ENCODE results near the gene C15orf39.

DNA sequence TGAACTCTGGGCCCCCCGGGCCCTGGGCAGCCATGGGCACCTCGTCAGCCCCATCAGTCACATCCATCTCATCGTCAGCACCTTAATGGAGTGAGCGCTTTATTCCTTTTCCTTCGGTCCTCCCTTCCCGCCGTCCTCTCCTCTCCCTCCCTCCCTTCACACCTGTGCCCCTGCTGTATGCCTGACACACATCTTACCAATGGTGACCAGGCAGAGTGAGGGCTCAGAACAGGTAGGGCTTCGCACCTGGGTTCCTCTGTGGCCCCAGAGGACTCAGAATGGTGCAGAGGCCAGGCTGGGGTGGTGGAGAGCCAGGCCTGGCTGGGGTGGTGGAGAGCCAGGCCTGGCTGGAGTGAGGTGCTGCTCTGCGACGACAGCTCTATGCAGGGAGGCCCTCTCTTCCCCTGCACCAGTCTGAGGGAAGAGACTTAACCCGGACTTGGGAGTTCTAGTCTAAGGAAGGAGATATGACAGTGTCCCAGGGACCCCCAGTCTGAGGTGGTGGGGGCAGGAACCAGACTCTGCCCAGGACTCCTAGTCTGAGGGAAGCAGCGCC, 11.6 kb downstream of the C15orf39 start:
- TF ChIP-seq RAD21 (conservative IDR thresholded peaks at IDR 0.05) (no peak), EZH2 (IDR thresholded peaks at IDR 0.05; ENCODE audit: borderline replicate concordance, insufficient read depth, low read length, poor library complexity, severe bottlenecking) (no peak), POLR2AphosphoS5 (IDR thresholded peaks at IDR 0.05) (no peak), EP300 (conservative IDR thresholded peaks at IDR 0.05; ENCODE audit: poor library complexity, severe bottlenecking) (no peak), TAF1 (IDR thresholded peaks at IDR 0.05; ENCODE audit: low read depth) (no peak), SMC3 (conservative IDR thresholded peaks at IDR 0.05; ENCODE audit: poor library complexity) (no peak)
- TF ChIP-seq, protein P1, sequence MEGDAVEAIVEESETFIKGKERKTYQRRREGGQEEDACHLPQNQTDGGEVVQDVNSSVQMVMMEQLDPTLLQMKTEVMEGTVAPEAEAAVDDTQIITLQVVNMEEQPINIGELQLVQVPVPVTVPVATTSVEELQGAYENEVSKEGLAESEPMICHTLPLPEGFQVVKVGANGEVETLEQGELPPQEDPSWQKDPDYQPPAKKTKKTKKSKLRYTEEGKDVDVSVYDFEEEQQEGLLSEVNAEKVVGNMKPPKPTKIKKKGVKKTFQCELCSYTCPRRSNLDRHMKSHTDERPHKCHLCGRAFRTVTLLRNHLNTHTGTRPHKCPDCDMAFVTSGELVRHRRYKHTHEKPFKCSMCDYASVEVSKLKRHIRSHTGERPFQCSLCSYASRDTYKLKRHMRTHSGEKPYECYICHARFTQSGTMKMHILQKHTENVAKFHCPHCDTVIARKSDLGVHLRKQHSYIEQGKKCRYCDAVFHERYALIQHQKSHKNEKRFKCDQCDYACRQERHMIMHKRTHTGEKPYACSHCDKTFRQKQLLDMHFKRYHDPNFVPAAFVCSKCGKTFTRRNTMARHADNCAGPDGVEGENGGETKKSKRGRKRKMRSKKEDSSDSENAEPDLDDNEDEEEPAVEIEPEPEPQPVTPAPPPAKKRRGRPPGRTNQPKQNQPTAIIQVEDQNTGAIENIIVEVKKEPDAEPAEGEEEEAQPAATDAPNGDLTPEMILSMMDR (IDR thresholded peaks at IDR 0.05; ENCODE audit: poor library complexity, severe bottlenecking): no peak
- TF ChIP-seq, protein P2, sequence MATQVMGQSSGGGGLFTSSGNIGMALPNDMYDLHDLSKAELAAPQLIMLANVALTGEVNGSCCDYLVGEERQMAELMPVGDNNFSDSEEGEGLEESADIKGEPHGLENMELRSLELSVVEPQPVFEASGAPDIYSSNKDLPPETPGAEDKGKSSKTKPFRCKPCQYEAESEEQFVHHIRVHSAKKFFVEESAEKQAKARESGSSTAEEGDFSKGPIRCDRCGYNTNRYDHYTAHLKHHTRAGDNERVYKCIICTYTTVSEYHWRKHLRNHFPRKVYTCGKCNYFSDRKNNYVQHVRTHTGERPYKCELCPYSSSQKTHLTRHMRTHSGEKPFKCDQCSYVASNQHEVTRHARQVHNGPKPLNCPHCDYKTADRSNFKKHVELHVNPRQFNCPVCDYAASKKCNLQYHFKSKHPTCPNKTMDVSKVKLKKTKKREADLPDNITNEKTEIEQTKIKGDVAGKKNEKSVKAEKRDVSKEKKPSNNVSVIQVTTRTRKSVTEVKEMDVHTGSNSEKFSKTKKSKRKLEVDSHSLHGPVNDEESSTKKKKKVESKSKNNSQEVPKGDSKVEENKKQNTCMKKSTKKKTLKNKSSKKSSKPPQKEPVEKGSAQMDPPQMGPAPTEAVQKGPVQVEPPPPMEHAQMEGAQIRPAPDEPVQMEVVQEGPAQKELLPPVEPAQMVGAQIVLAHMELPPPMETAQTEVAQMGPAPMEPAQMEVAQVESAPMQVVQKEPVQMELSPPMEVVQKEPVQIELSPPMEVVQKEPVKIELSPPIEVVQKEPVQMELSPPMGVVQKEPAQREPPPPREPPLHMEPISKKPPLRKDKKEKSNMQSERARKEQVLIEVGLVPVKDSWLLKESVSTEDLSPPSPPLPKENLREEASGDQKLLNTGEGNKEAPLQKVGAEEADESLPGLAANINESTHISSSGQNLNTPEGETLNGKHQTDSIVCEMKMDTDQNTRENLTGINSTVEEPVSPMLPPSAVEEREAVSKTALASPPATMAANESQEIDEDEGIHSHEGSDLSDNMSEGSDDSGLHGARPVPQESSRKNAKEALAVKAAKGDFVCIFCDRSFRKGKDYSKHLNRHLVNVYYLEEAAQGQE (IDR thresholded peaks at IDR 0.05; ENCODE audit: borderline replicate concordance): no peak

Data from neural cell (in vitro differentiated cells).